ENCODE data around the gene AGL. TPM values are rescaled to one million over a fixed set of nuclear protein-coding genes. Genes with fewer than 3 reads are reported as not detected.

The AGL gene
- total RNA-seq, 4 donors from 2014 or later: 23.2 to 57.3 (median 34.7) TPM

- intact Hi-C loops (cut with DNase I): no loop called here
- Histone ChIP-seq H3K27ac (no peak overlapping the region), H3K4me1 (peaks cover 0 to 4% of the 10 kb centered on the region in 2 donors), H3K4me3 (replicated peaks in 1 of 3) (no peak overlapping the region), H3K36me3 (no peaks in the 10 kb centered on the region), H3K27me3 (no peaks in the 10 kb centered on the region), H3K9me3 (no peaks in the 10 kb centered on the region)
- no peak for TF ChIP-seq CTCF (IDR thresholded peaks at IDR 0.05)
- no peak for TF ChIP-seq POLR2A (IDR thresholded peaks at IDR 0.05)
- no peak for DNase-seq
Measured at GRCh38 chr1:99963041-99963795, 113.1 kb downstream of the AGL start.

- WGBS, 2 donors: 64 to 67% methylated on average over 3 of the region's 3 CpGs
- no peak for TF ChIP-seq POLR2A (IDR thresholded peaks at IDR 0.05)
- TF ChIP-seq CTCF (IDR thresholded peaks at IDR 0.05): no peak
- DNase-seq: peak in 1 of 2 donors; percentile 9
Measured at GRCh38 chr1:99964806-99965205, 114.6 kb downstream of the AGL start.

GRCh38 chr1:99965646-99966375 lies 115.7 kb downstream of the AGL start:
- TF ChIP-seq CTCF (IDR thresholded peaks at IDR 0.05) (no peak), POLR2A (IDR thresholded peaks at IDR 0.05) (no peak)
- Histone ChIP-seq H3K27ac (no peak overlapping the region), H3K36me3 (no peaks in the 10 kb centered on the region), H3K4me1 (peaks cover 3 to 7% of the 10 kb centered on the region in 2 donors), H3K27me3 (no peaks in the 10 kb centered on the region), H3K9me3 (no peaks in the 10 kb centered on the region), H3K4me3 (replicated peaks in 1 of 3) (no peak overlapping the region)
- 61 to 72% methylated on average over 2 of the region's 2 CpGs for WGBS, 2 donors
- DNase-seq: no peak
- intact Hi-C loops (cut with DNase I): no loop called here

More at GRCh38 chr1:99964806-99965205, 114.6 kb downstream of the AGL start:
- no peaks in the 10 kb centered on the region for H3K9me3 ChIP-seq
- no peak overlapping the region for H3K27ac ChIP-seq
- H3K36me3 ChIP-seq: no peaks in the 10 kb centered on the region
- no peak overlapping the region for H3K4me3 ChIP-seq (replicated peaks in 1 of 3)
- H3K27me3 ChIP-seq: no peaks in the 10 kb centered on the region
- peaks cover 0 to 7% of the 10 kb centered on the region in 2 donors for H3K4me1 ChIP-seq
- intact Hi-C loops (cut with DNase I): no loop called here

- H3K27me3 ChIP-seq: no peaks in the 10 kb centered on the region
- TF ChIP-seq CTCF (IDR thresholded peaks at IDR 0.05): no peak
- TF ChIP-seq POLR2A (IDR thresholded peaks at IDR 0.05): no peak
- H3K4me3 ChIP-seq (replicated peaks in 1 of 3): no peak overlapping the region
- no peaks in the 10 kb centered on the region for H3K36me3 ChIP-seq
- 95 to 99% methylated on average over 4 of the region's 4 CpGs for WGBS, 2 donors
- H3K9me3 ChIP-seq: no peaks in the 10 kb centered on the region
- intact Hi-C loops (cut with DNase I): no loop called here
- no peak for DNase-seq
- peaks cover 7 to 10% of the 10 kb centered on the region in 2 donors for H3K4me1 ChIP-seq
- no peak overlapping the region for H3K27ac ChIP-seq
Measured at GRCh38 chr1:99968214-99968613, 118.1 kb downstream of the AGL start.

GRCh38 chr1:99969260-99969728 lies 119.1 kb downstream of the AGL start:
- peak in 1 of 2 donors; percentile 4 for DNase-seq
- H3K27me3 ChIP-seq: no peaks in the 10 kb centered on the region
- H3K27ac ChIP-seq: peak overlapping the region; percentile 69 to 85 (median 78)
- H3K9me3 ChIP-seq: no peaks in the 10 kb centered on the region
- no peaks in the 10 kb centered on the region for H3K36me3 ChIP-seq
- intact Hi-C loops (cut with DNase I): no loop called here
- TF ChIP-seq POLR2A (IDR thresholded peaks at IDR 0.05) (no peak), CTCF (IDR thresholded peaks at IDR 0.05) (no peak)
- WGBS, 2 donors: 11 to 13% methylated on average over 6 of the region's 6 CpGs
- peaks cover 7 to 10% of the 10 kb centered on the region in 2 donors for H3K4me1 ChIP-seq
- H3K4me3 ChIP-seq (replicated peaks in 1 of 3): peak overlapping the region; percentile 68 to 95 (median 78)
